Fibroblast of pulmonary artery (primary cell): ENCODE measurements around the gene ESPN.

Source experiments
- DNase-seq: peaks from one replicate; pipeline ENCODE4 v3.0.0-alpha.2; 2010; ENCODE audit warnings: low read depth
- H3K4me3 ChIP-seq: replicated peaks from 2 replicates; pipeline ENCODE4 v1.5.1; 2011; ENCODE audit warnings: low read depth, mild to moderate bottlenecking, control low read depth, low read length, moderate library complexity
- CTCF ChIP-seq: IDR thresholded peaks from 2 replicates; pipeline ENCODE4 v1.5.1; 2011; ENCODE audit warnings: mild to moderate bottlenecking, control low read depth, low read length, inconsistent platforms; ENCODE audit errors: missing control alignments

ESPN gene

DNA sequence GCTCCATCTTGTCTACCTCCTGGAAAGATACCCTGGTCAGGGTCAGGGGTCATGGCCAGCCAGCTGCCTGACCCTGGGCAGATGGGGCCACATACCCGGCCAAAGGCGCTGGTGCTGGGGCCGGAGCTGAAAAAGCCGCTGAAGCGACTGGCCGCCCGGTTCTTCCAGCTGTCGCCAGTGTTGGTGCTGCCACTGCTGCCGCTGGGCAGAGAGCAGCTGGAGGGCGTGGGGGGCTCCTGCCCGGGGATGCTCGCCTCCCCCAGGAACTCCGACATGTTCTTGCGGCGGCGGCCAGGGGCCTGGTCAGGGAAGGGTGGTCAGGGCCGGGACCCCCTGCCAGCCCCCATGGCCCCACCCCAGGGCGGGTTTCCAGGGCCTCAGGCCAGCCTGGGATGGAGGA, 48.6 kb downstream of the ESPN start:
- H3K4me3 ChIP-seq: no peak overlapping the region
- no peak for DNase-seq
- TF ChIP-seq CTCF: no peak

DNA sequence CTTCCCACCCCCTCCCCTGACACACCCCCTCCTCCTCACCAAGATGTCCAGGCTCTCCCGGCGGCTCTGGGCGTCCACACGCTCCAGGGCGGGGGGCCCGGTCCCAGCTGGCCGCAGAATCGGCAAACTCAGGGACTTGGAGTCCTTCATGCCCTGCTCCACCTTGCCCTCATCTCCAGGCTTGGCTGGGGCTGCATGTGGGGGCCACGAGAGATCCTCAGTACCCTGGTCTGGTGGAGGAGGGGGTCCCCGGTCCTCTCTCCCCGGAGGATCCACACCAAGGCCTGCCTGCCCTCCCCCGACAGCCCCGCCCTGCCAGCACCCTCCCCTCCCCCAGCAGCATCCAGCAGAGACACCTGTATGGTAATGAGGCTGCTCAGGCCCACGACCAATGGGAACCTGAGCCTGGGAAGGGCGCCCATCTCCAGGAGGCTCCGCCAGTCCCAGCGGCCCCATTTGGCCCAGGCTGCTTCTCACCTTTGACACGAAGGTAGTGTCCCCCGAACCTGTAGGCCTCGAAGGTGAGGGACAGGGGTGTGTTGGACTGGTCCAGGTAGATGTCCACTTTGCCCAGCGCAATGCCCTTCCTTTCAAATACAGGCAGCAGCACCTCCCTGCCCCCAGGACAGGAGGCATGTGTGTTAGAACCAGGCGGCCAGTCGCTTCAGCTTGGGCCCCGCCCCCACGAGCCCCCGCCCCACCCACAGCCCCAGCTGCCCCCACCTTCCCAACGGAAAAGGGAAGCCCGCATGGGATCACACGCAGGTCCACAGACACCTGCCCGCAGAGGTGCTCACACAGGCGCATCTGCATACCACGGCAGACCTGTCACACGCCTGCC, 49.6 kb downstream of the ESPN start:
- no peak for DNase-seq
- no peak overlapping the region for H3K4me3 ChIP-seq
- no peak for TF ChIP-seq CTCF

DNA sequence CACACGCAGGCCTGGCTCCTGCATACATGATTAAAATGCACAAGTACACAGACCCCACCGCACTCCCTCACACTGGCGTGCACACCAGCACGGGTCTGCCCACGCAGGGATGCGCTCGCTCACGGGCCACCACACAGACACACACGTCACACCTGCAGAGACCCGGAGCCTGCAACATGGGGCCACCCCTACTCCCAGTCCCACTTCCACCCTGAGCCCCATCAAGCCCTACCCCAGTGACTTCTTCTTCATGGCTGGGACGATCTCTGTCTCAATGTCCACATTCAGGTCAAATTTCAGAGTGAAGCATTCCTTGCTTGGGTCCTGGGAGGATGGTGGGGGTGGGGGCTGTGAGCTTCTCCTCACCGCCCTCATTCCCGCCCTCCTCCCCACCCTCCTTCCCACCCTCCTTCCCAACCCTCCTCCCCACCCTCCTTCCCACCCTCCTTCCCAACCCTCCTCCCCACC, 50.3 kb downstream of the ESPN start:
- H3K4me3 ChIP-seq: no peak overlapping the region

DNA sequence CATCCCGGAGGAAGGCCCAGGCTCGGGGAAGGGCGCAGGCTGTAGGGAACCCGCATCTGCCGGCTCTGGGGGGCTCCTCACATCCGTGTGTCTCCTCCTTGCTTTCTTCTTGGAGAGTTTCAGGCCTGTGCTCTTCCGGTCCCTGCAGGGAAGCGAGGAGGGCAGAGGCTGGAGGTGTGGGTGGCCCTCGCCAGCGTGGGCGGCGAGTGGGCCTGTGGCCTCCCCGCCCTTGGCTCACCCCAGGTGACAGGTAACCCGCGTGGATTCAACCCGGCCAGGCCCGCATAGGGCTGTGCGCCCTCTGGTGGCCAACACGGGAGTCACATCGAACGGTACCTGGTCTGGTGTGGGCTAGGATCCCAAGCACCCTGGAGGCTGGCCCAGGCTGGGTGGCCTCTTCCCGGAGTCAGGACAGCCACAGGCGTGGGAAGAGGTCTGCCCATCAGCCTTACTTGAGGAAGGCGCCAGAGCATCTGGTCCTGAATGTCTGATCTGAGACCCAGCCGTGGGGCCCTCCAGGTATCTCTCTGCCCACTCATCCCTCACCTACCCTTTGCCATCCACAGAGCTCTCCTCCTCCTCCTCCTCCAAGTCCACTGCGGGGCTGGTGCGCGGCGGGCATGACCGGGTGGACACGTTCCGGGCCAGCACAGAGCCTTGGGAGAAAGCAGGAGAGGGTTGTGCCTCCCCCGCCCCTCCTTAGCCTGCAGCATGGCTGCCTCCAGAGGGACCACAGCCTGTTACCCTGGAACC, 51.0 kb downstream of the ESPN start:
- TF ChIP-seq CTCF: peak; percentile 89
- H3K4me3 ChIP-seq: no peak overlapping the region
- DNase-seq: peak; percentile 36

More for the DNA sequence above, 50.3 kb downstream of the ESPN start:
- no peak for TF ChIP-seq CTCF
- no peak for DNase-seq

DNA sequence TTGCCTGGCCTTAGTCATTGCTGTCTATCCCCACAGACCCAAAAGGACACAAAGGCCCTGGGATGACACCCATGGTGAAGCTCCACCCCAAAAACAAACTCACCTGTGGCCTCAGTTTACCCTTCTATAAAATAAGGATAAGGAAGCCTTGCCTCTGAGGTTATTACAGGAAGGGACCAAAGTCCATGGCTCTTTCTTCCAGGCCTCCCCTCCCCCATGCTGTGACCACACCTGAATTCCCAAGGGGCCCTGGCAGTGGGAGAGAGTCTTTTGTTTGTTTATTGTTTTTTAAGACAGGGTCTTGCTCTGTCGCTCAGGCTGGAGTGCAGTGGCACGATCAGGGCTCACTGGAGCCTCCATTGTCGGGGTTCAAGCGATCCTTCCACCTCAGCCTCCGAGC, 51.9 kb downstream of the ESPN start:
- no peak overlapping the region for H3K4me3 ChIP-seq
- no peak for DNase-seq
- TF ChIP-seq CTCF: no peak

DNA sequence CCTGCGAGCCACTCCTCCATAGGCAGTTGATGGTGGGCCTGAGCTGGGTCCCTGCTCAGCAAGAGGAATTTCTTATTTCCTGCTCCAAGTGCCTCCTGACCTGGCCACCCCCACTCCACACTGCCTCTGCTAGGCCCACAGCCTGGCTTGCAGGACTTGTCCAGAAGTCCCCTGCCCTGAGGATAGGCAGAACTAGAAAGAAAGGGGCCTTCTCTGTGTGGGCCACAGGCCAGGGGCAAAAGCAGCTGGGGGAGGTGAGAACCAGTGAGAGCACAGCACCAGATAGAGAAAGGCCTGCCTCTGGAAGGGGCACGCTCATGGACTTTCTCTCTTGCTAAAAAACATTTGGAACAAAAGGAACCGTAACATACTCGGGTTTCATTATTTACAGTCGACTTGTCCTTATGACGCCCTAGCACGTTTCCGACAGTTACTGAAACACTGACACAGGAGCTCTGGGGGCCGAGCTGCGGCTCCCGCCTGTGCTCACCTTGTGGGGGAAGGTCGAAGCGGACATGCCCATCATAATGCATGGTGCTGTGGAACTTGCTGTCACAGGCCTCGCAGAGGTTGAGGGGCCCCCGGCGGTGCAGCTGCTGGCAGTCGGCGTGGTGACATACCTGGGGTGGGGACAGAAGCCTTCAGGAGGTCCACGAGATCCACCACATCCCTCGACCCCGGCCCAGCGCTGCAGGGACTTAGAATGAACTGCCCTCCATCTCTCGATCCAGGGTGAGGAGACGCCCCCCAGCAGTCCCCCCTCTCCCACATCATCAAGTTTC, 52.7 kb downstream of the ESPN start:
- TF ChIP-seq CTCF: no peak
- DNase-seq: no peak
- no peak overlapping the region for H3K4me3 ChIP-seq
